Stimulated activated effector memory CD8-positive, alpha-beta T cell treated with anti-CD3 and anti-CD28 coated beads, Interleukin-12 subunit alpha, Interleukin-12 subunit beta, amount 100 ng/mL, for 72 hours (primary cell): ENCODE measurements around the gene KCNN3.

ENCODE experiments used
- ATAC-seq: fragments of 150-1000 bp; cut with Tn5 transposase; 2 replicates; pipeline ENCODE4 v1.10.0; 2021
- DNase-seq, 2 donors: peaks; one replicate each; pipeline ENCODE4 v3.0.0; 2021 to 2022; ENCODE audit warnings: low spot score in 2 of 2
- H3K27ac Mint-ChIP-seq: one replicate; pipeline ENCODE4 v1.8.0; 2022; ENCODE audit warnings: mild to moderate bottlenecking, mixed read lengths
- H3K36me3 Mint-ChIP-seq: one replicate; pipeline ENCODE4 v1.8.0; 2022; ENCODE audit warnings: mild to moderate bottlenecking, mixed read lengths
- H3K4me1 Mint-ChIP-seq: one replicate; pipeline ENCODE4 v1.8.0; 2022; ENCODE audit warnings: mixed read lengths
- H3K4me3 Mint-ChIP-seq: one replicate; pipeline ENCODE4 v1.8.0; 2022; ENCODE audit warnings: mild to moderate bottlenecking, mixed read lengths
- H3K9me3 Mint-ChIP-seq: one replicate; pipeline ENCODE4 v1.8.0; 2022; ENCODE audit warnings: mixed read lengths

KCNN3 gene

GRCh38 chr1:154726896-154727753 lies 143.0 kb downstream of the KCNN3 start:
- Mint-ChIP-seq H3K9me3 (no peaks in the 10 kb centered on the region), H3K36me3 (no peaks in the 10 kb centered on the region), H3K27ac (no peak overlapping the region), H3K4me3 (no peak overlapping the region), H3K4me1 (peaks cover 39% of the 10 kb centered on the region)
- no peak for DNase-seq
- no peak for ATAC-seq

GRCh38 chr1:154726443-154726842 lies 143.6 kb downstream of the KCNN3 start:
- Mint-ChIP-seq H3K27ac (no peak overlapping the region), H3K9me3 (no peaks in the 10 kb centered on the region), H3K36me3 (no peaks in the 10 kb centered on the region), H3K4me1 (peaks cover 39% of the 10 kb centered on the region), H3K4me3 (no peak overlapping the region)
- ATAC-seq (peak; percentile 81), DNase-seq (no peak)

DNA sequence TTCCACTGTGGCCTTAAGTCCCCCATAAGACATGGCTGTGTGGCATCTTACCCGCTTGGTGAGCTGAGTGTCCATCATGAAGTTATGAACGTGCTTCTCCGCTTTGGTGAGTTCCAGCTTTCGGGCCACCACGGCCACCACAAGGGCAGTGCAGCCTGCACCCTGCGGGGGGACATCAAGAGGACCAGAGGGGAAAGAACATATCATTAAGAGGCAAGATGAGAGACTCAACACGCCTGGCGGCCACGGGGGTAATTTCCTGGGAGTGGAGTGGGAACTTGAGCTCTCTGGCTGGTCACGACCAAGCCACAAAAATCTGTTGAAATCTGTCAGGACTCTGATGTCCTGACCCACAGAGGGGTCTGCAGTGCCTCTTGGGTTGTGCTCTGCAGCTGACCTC lies 144.2 kb downstream of the KCNN3 start:
- Mint-ChIP-seq H3K27ac (no peak overlapping the region), H3K36me3 (no peaks in the 10 kb centered on the region), H3K4me1 (peaks cover 39% of the 10 kb centered on the region), H3K4me3 (no peak overlapping the region), H3K9me3 (no peaks in the 10 kb centered on the region)
- ATAC-seq, result no peak
- DNase-seq, result no peak

DNA sequence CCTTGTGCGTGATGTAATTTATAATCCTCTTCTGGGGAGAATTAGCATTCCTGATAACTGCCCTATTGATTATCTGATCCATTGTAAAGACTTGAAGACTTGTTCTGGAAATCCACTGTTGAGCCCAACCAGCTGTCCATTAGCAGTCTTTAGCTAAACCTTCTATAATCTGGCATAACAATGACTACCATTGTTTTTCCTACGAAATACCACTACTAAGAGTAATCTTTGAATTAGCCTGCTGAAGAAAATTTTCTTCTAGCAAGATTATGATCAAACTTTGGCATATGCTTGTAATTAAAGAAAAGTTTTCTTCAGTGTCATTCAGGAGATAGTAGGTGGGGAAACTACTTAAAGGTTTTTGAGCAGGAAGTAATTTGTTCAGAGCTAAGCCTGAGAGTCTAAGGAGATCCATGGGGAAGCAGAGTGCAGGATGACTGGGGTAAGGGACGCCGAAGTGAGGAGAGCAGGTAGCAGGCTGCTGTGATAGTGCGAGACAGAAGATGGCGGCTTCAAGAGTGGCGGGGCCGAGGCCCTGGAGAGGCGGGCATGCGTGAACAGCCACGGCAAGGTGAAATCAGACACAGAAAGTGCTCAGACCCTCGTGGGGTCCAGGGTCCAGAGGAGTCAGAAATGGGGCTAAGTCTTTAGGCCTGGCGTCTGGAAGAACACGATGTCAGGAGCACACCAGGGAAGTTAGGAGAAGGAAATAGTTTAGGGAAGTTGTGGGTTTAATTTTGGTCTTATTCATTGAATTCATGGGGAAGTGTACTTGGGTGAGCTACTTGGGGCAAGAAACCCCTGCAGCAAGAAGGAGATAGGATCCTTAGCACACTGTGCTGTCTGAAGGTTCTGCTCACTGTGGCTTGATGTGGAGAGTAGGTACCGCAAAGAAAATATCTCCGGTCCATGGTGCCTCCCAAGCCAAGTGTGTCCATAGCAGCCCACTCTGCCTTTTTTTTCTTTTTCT lies 149.5 kb downstream of the KCNN3 start:
- peaks cover 20% of the 10 kb centered on the region for H3K4me1 Mint-ChIP-seq
- H3K9me3 Mint-ChIP-seq, result no peaks in the 10 kb centered on the region
- no peak overlapping the region for H3K4me3 Mint-ChIP-seq
- no peaks in the 10 kb centered on the region for H3K36me3 Mint-ChIP-seq
- ATAC-seq, result no peak
- no peak for DNase-seq
- no peak overlapping the region for H3K27ac Mint-ChIP-seq

GRCh38 chr1:154719586-154720327 lies 150.3 kb downstream of the KCNN3 start:
- H3K27ac Mint-ChIP-seq, result no peak overlapping the region
- H3K4me3 Mint-ChIP-seq, result no peak overlapping the region
- ATAC-seq (no peak), DNase-seq (no peak)
- no peaks in the 10 kb centered on the region for H3K36me3 Mint-ChIP-seq
- H3K4me1 Mint-ChIP-seq, result peaks cover 24% of the 10 kb centered on the region
- no peaks in the 10 kb centered on the region for H3K9me3 Mint-ChIP-seq

DNA sequence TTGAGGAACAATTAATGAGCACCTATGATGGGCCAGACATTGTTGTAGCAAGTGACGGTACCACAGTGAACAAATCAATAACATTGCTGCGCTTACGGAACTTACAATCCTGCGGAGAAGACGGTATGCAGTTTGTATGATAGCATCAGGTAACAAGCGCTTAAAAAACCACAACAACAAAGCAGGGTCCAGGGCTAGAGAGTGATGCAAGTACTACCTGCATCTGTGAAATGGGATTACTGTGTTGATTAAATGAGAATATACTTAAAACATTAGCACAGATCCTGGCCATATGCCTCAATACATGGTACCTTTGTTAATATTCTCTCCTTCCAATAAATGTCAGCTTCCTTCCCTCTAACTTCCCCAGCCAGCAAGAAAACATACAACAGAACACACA lies 151.5 kb downstream of the KCNN3 start:
- H3K9me3 Mint-ChIP-seq, result no peaks in the 10 kb centered on the region
- H3K36me3 Mint-ChIP-seq, result no peaks in the 10 kb centered on the region
- peaks cover 24% of the 10 kb centered on the region for H3K4me1 Mint-ChIP-seq
- no peak overlapping the region for H3K4me3 Mint-ChIP-seq
- ATAC-seq (no peak), DNase-seq (no peak)
- no peak overlapping the region for H3K27ac Mint-ChIP-seq

DNA sequence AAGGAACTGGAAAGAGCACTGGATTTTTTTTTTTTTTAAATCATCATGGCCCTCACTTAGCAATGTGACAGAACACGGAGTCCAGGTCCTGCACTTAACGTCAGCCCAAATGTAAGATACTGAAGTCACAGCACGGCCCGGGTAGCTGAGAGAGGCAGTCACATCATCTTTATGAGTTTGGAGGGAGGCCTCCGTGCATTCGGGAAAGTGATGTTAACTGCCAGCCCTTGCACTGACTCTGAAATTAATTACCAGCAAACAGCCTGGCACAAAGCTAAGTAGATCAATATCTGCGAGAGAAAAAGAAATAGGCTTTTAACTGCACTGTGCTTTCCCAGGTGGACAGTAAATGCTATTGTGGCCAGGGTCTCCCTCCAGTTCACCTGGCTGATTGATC lies 152.6 kb downstream of the KCNN3 start:
- H3K36me3 Mint-ChIP-seq, result no peaks in the 10 kb centered on the region
- no peaks in the 10 kb centered on the region for H3K9me3 Mint-ChIP-seq
- H3K4me1 Mint-ChIP-seq, result peaks cover 24% of the 10 kb centered on the region
- H3K4me3 Mint-ChIP-seq, result no peak overlapping the region
- DNase-seq (no peak), ATAC-seq (no peak)
- H3K27ac Mint-ChIP-seq, result no peak overlapping the region

- no peak overlapping the region for H3K4me3 Mint-ChIP-seq
- DNase-seq (no peak), ATAC-seq (no peak)
- peaks cover 24% of the 10 kb centered on the region for H3K4me1 Mint-ChIP-seq
- H3K27ac Mint-ChIP-seq, result no peak overlapping the region
- no peaks in the 10 kb centered on the region for H3K36me3 Mint-ChIP-seq
- no peaks in the 10 kb centered on the region for H3K9me3 Mint-ChIP-seq
Measured at GRCh38 chr1:154716614-154717527, 153.2 kb downstream of the KCNN3 start.

DNA sequence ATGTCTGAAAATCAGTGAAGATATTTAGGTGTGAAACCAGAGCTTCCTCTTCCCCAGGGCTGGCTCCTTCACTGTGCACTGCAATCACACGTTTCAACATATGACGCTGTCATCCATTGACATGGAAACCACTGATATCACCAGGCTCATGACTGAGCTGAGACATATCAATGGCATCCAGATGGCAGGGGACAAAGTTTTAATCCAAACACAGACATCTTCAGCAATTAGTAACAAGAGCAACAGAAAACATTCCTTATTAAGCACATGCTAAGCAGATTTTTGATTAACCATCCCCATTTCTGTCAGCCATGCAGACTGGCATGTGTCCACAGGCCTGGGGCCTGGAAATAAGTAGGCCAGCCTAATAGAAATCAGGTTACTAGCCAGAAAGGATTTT lies 154.1 kb downstream of the KCNN3 start:
- no peak for DNase-seq
- Mint-ChIP-seq H3K4me3 (no peak overlapping the region), H3K27ac (no peak overlapping the region), H3K9me3 (no peaks in the 10 kb centered on the region), H3K4me1 (peaks cover 24% of the 10 kb centered on the region), H3K36me3 (no peaks in the 10 kb centered on the region)
- peak; percentile 75 for ATAC-seq

- Mint-ChIP-seq H3K4me1 (peaks cover 19% of the 10 kb centered on the region), H3K4me3 (no peak overlapping the region), H3K36me3 (no peaks in the 10 kb centered on the region), H3K27ac (no peak overlapping the region), H3K9me3 (no peaks in the 10 kb centered on the region)
- ATAC-seq (no peak), DNase-seq (no peak)
Measured at GRCh38 chr1:154715385-154715784, 154.7 kb downstream of the KCNN3 start.

DNA sequence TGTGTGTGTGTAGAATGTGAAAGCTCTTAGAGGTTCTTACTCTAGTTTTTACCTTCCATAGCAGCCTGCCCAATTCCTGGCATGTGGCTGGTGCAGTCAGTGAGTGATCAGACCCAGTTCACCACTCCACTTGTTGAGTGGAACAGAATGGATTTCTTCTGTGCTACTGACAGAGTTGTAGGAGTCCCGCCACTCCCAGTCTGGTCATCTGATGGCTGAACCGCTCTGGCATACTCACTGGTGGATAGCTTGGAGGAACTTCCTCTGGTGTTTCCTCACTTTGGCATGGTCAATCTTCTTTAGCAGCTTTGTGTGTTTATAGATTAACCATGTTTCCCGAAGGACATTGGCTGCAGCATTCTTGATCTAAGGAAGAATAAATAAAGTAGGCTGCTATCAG lies 155.4 kb downstream of the KCNN3 start:
- Mint-ChIP-seq H3K4me1 (peaks cover 13% of the 10 kb centered on the region), H3K27ac (no peak overlapping the region), H3K4me3 (no peak overlapping the region), H3K9me3 (no peaks in the 10 kb centered on the region), H3K36me3 (no peaks in the 10 kb centered on the region)
- peak; percentile 77 for ATAC-seq
- no peak for DNase-seq

DNA sequence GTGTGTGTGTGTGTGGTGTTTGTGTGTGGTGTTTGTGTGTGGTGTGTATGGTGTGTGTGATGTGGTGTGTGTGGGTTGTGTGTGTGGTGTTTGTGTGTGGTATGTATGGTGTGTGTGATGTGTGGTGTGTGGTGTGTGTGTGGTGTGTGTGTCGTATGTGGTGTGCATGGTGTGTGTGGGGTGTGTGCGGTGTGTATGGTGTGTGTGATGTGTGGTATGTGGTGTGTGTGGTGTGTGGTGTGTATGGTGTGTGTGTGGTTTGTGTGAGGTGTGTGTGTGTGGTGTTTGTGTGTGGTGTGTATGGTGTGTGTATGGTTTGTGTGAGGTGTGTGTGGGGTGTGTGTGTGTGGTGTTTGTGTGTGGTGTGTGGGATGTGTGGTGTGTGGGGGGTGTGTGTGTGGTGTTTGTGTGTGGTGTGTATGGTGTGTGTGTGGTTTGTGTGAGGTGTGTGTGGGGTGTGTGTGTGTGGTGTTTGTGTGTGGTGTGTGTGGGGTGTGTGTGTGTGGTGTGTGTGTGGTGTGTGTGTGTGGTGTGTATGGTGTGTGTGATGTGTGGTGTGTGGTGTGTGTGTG lies 155.9 kb downstream of the KCNN3 start:
- Mint-ChIP-seq H3K27ac (no peak overlapping the region), H3K4me1 (peaks cover 10% of the 10 kb centered on the region), H3K36me3 (no peaks in the 10 kb centered on the region), H3K4me3 (no peak overlapping the region), H3K9me3 (no peaks in the 10 kb centered on the region)
- ATAC-seq (no peak), DNase-seq (no peak)

- Mint-ChIP-seq H3K4me3 (no peak overlapping the region), H3K36me3 (no peaks in the 10 kb centered on the region), H3K27ac (no peak overlapping the region), H3K9me3 (no peaks in the 10 kb centered on the region), H3K4me1 (peaks cover 10% of the 10 kb centered on the region)
- DNase-seq (no peak), ATAC-seq (no peak)
Measured at GRCh38 chr1:154713005-154713404, 157.1 kb downstream of the KCNN3 start.

DNA sequence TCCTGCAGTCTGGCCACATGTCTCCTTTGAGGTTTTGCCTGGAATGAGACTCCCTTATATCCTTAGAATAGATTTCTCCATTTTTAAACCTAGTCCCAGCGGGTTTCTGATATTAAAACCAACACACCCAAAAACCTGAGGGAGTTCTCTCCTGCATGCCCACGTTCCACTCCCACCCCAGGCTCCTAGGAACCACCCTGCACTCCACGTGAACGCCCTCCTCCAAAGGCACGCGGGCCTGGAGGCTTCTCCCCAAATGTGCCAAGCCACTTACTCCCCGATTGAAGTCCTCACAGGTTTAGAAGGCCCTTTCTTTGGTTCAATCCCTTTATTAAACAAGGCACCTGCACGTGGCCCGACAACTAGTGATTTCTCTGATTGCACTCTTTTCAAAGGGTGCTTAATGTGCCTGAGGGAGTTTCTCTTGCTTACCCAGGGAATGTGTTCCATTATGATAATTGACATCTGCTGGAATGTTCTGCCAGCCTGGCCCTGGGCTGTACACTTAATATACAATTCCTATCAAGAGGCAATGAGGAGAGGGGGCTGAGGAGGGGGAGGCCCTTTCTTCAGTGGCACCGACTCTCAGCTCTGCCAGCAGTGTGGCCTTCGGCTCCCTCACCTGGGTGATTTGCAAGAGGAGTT lies 157.8 kb downstream of the KCNN3 start:
- Mint-ChIP-seq H3K4me1 (peaks cover 10% of the 10 kb centered on the region), H3K9me3 (no peaks in the 10 kb centered on the region), H3K4me3 (no peak overlapping the region), H3K36me3 (no peaks in the 10 kb centered on the region), H3K27ac (no peak overlapping the region)
- DNase-seq (no peak), ATAC-seq (no peak)
